Activated CD4-positive, alpha-beta memory T cell treated with anti-CD3 and anti-CD28 coated beads for 36 hours (primary cell): ENCODE measurements around the gene COX6A2. TPM values are rescaled to one million over a fixed set of nuclear protein-coding genes. Genes with fewer than 3 reads are reported as not detected.

Experiments
- CTCF ChIA-PET: fragments of 350-600 bp; sonication (Branson Sonifier 250); formaldehyde crosslinking; loops from one replicate; lab custom pipeline; 2021; ENCODE audit warnings: antibody characterized with exemption, inconsistent platforms; lab: Charles Lee
- POLR2A ChIA-PET: fragments of 350-600 bp; sonication (Branson Sonifier 250); formaldehyde crosslinking; loops from one replicate; lab custom pipeline; 2021; ENCODE audit warnings: antibody characterized with exemption; lab: Charles Lee
- DNase-seq: peaks from one replicate; pipeline ENCODE4 v3.0.0-alpha.2; 2020
- H3K27ac Mint-ChIP-seq: one replicate; pipeline ENCODE4 v1.8.0; 2021; ENCODE audit warnings: mixed read lengths
- H3K27me3 Mint-ChIP-seq: one replicate; pipeline ENCODE4 v1.8.0; 2021; ENCODE audit warnings: mixed read lengths
- H3K36me3 Mint-ChIP-seq: one replicate; pipeline ENCODE4 v1.8.0; 2021; ENCODE audit warnings: mixed read lengths
- H3K4me1 Mint-ChIP-seq: one replicate; pipeline ENCODE4 v1.8.0; 2021; ENCODE audit warnings: low read depth, mixed read lengths
- H3K4me3 Mint-ChIP-seq: one replicate; pipeline ENCODE4 v1.8.0; 2021; ENCODE audit warnings: mild to moderate bottlenecking, mixed read lengths
- H3K9me3 Mint-ChIP-seq: one replicate; pipeline ENCODE4 v1.8.0; 2021; ENCODE audit warnings: mixed read lengths
- intact Hi-C: fragments of 100-400 bp; cut with micrococcal nuclease; formaldehyde crosslinking; loops from one replicate; pipeline ENCODE4 v1.15.1; 2023
- total RNA-seq, 2 experiments: library from RNA; stranded (reverse); gene quantifications; one replicate each; pipeline ENCODE4 v1.2.3, GENCODE V29; 2021

COX6A2 gene
- total RNA-seq, 2 experiments from 2014 or later: not detected

- CTCF ChIA-PET: interaction anchor here (3.3 kb wide), 1 partner anchor 11 kb away, joined by 15 read pairs; the partner anchor contains the start of gene ARMC5
- no peak overlapping the region for H3K27ac Mint-ChIP-seq
Observed at GRCh38 chr16:31471241-31471874, 43.2 kb upstream of the COX6A2 start.

GRCh38 chr16:31470615-31471014, 42.5 kb upstream of the COX6A2 start:
- H3K27me3 Mint-ChIP-seq: peaks cover 19% of the 10 kb centered on the region
- H3K4me1 Mint-ChIP-seq: peaks cover 7% of the 10 kb centered on the region

More at GRCh38 chr16:31471241-31471874, 43.2 kb upstream of the COX6A2 start:
- Mint-ChIP-seq H3K27me3 (peaks cover 19% of the 10 kb centered on the region), H3K4me1 (peaks cover 11% of the 10 kb centered on the region), H3K36me3 (no peaks in the 10 kb centered on the region), H3K9me3 (no peaks in the 10 kb centered on the region), H3K4me3 (no peak overlapping the region)
- DNase-seq: no peak
- intact Hi-C loops: no loop called here
- POLR2A ChIA-PET: no interaction called here

GRCh38 chr16:31467858-31468257, 39.7 kb upstream of the COX6A2 start:
- DNase-seq: no peak
- H3K36me3 Mint-ChIP-seq: peaks cover 5% of the 10 kb centered on the region
- H3K27me3 Mint-ChIP-seq: peaks cover 13% of the 10 kb centered on the region
- H3K9me3 Mint-ChIP-seq: no peaks in the 10 kb centered on the region
- POLR2A ChIA-PET: no interaction called here
- no peak overlapping the region for H3K4me3 Mint-ChIP-seq
- no peak overlapping the region for H3K27ac Mint-ChIP-seq
- peaks cover 7% of the 10 kb centered on the region for H3K4me1 Mint-ChIP-seq
- CTCF ChIA-PET: no interaction called here
- intact Hi-C loops: no loop called here

More at GRCh38 chr16:31470615-31471014, 42.5 kb upstream of the COX6A2 start:
- H3K27ac Mint-ChIP-seq: no peak overlapping the region
- H3K4me3 Mint-ChIP-seq: no peak overlapping the region
- peaks cover under 1% of the 10 kb centered on the region for H3K36me3 Mint-ChIP-seq
- H3K9me3 Mint-ChIP-seq: no peaks in the 10 kb centered on the region
- POLR2A ChIA-PET: no interaction called here
- CTCF ChIA-PET: interaction anchor here (3.3 kb wide), 1 partner anchor 10 kb away, joined by 15 read pairs; the partner anchor contains the start of gene ARMC5
- no peak for DNase-seq
- intact Hi-C loops: no loop called here

GRCh38 chr16:31467151-31467773, 39.1 kb upstream of the COX6A2 start:
- ChIA-PET POLR2A (no interaction called here), CTCF (no interaction called here)
- H3K27ac Mint-ChIP-seq: no peak overlapping the region
- H3K9me3 Mint-ChIP-seq: no peaks in the 10 kb centered on the region
- intact Hi-C loops: no loop called here
- H3K4me1 Mint-ChIP-seq: peaks cover 7% of the 10 kb centered on the region
- H3K36me3 Mint-ChIP-seq: peaks cover 5% of the 10 kb centered on the region
- peaks cover 8% of the 10 kb centered on the region for H3K27me3 Mint-ChIP-seq
- DNase-seq: no peak
- H3K4me3 Mint-ChIP-seq: no peak overlapping the region

- no peaks in the 10 kb centered on the region for H3K9me3 Mint-ChIP-seq
- DNase-seq: no peak
- peaks cover 7% of the 10 kb centered on the region for H3K4me1 Mint-ChIP-seq
- peaks cover 5% of the 10 kb centered on the region for H3K36me3 Mint-ChIP-seq
- ChIA-PET POLR2A (no interaction called here), CTCF (no interaction called here)
- H3K27ac Mint-ChIP-seq: no peak overlapping the region
- intact Hi-C loops: no loop called here
- no peak overlapping the region for H3K4me3 Mint-ChIP-seq
- peaks cover 6% of the 10 kb centered on the region for H3K27me3 Mint-ChIP-seq
Observed at GRCh38 chr16:31466381-31466841, 38.3 kb upstream of the COX6A2 start.

- H3K4me3 Mint-ChIP-seq: no peak overlapping the region
- H3K9me3 Mint-ChIP-seq: no peaks in the 10 kb centered on the region
- H3K27ac Mint-ChIP-seq: no peak overlapping the region
Observed at GRCh38 chr16:31465788-31466370, 37.7 kb upstream of the COX6A2 start.

GRCh38 chr16:31464781-31465260, 36.7 kb upstream of the COX6A2 start:
- CTCF ChIA-PET: no interaction called here
- intact Hi-C loops: no loop called here
- H3K27ac Mint-ChIP-seq: no peak overlapping the region
- peaks cover 5% of the 10 kb centered on the region for H3K36me3 Mint-ChIP-seq
- H3K4me3 Mint-ChIP-seq: no peak overlapping the region
- no peaks in the 10 kb centered on the region for H3K27me3 Mint-ChIP-seq
- H3K9me3 Mint-ChIP-seq: no peaks in the 10 kb centered on the region
- no peak for DNase-seq
- H3K4me1 Mint-ChIP-seq: peaks cover 19% of the 10 kb centered on the region
- POLR2A ChIA-PET: no interaction called here

More at GRCh38 chr16:31465788-31466370, 37.7 kb upstream of the COX6A2 start:
- CTCF ChIA-PET: no interaction called here
- DNase-seq: no peak
- Mint-ChIP-seq H3K27me3 (peaks cover 1% of the 10 kb centered on the region), H3K36me3 (peaks cover 5% of the 10 kb centered on the region), H3K4me1 (peaks cover 11% of the 10 kb centered on the region)
- intact Hi-C loops: no loop called here
- POLR2A ChIA-PET: no interaction called here

GRCh38 chr16:31464348-31464769, 36.2 kb upstream of the COX6A2 start:
- intact Hi-C loops: no loop called here
- POLR2A ChIA-PET: no interaction called here
- Mint-ChIP-seq H3K9me3 (no peaks in the 10 kb centered on the region), H3K27ac (no peak overlapping the region), H3K4me3 (no peak overlapping the region), H3K27me3 (no peaks in the 10 kb centered on the region), H3K36me3 (peaks cover 5% of the 10 kb centered on the region), H3K4me1 (peaks cover 20% of the 10 kb centered on the region)
- CTCF ChIA-PET: no interaction called here
- DNase-seq: no peak

- POLR2A ChIA-PET: no interaction called here
- H3K36me3 Mint-ChIP-seq: peaks cover 13% of the 10 kb centered on the region
- DNase-seq: no peak
- H3K27ac Mint-ChIP-seq: no peak overlapping the region
- H3K27me3 Mint-ChIP-seq: no peaks in the 10 kb centered on the region
- H3K9me3 Mint-ChIP-seq: no peaks in the 10 kb centered on the region
- H3K4me1 Mint-ChIP-seq: peaks cover 28% of the 10 kb centered on the region
- intact Hi-C loops: no loop called here
- CTCF ChIA-PET: interaction anchor here (1.1 kb wide), 1 partner anchor 406 kb away, joined by 5 read pairs; no protein-coding TSS in a partner anchor
- H3K4me3 Mint-ChIP-seq: no peak overlapping the region
Observed at GRCh38 chr16:31461921-31462804, 34.0 kb upstream of the COX6A2 start.

GRCh38 chr16:31461201-31461920, 33.2 kb upstream of the COX6A2 start:
- Mint-ChIP-seq H3K36me3 (peaks cover 16% of the 10 kb centered on the region), H3K4me3 (no peak overlapping the region), H3K27me3 (no peaks in the 10 kb centered on the region), H3K9me3 (no peaks in the 10 kb centered on the region), H3K27ac (peak overlapping the region; percentile 60), H3K4me1 (peaks cover 32% of the 10 kb centered on the region)
- ChIA-PET POLR2A (interaction anchor here (0.6 to 3.8 kb wide), 4 partner anchors 15 to 416 kb away, joined by 3 to 15 read pairs (median 6); partner anchors contain the start of gene RUSF1), CTCF (interaction anchor here (0.8 to 4.1 kb wide), 23 partner anchors 8 to 507 kb away, joined by 3 to 41 read pairs (median 5); partner anchors contain the start of genes RUSF1 and ZNF843)
- no peak for DNase-seq
- intact Hi-C loops: no loop called here

- Mint-ChIP-seq H3K27me3 (no peaks in the 10 kb centered on the region), H3K4me1 (peaks cover 38% of the 10 kb centered on the region), H3K27ac (peak overlapping the region; percentile 91), H3K36me3 (peaks cover 15% of the 10 kb centered on the region), H3K9me3 (no peaks in the 10 kb centered on the region), H3K4me3 (peak overlapping the region; percentile 87)
- CTCF ChIA-PET: interaction anchor here (0.6 to 4.1 kb wide), 30 partner anchors 9 to 507 kb away, joined by 3 to 41 read pairs (median 4); partner anchors contain the start of genes RUSF1 and ZNF843
- no peak for DNase-seq
- intact Hi-C loops: loop anchor here (1.0 kb wide), 2 partner anchors 17 to 48 kb away; partner anchors contain the start of gene RUSF1
- POLR2A ChIA-PET: interaction anchor here (0.6 to 3.8 kb wide), 8 partner anchors 16 to 417 kb away, joined by 3 to 18 read pairs (median 4); partner anchors contain the start of genes RUSF1 and ZNF267
Observed at GRCh38 chr16:31460582-31461002, 32.4 kb upstream of the COX6A2 start.
